ENCODE measurements around the gene MSS51.

- TF ChIP-seq REST (IDR thresholded peaks at IDR 0.05; ENCODE audit: low read depth) (no peak), TAF1 (IDR thresholded peaks at IDR 0.05; ENCODE audit: low read depth) (no peak), YY1 (IDR thresholded peaks at IDR 0.05; ENCODE audit: low read depth) (no peak), EGR1 (IDR thresholded peaks at IDR 0.05) (no peak), RAD21 (IDR thresholded peaks at IDR 0.05; ENCODE audit: low read depth) (no peak), CEBPB (IDR thresholded peaks at IDR 0.05) (no peak), NFIC (IDR thresholded peaks at IDR 0.05) (no peak), MAX (IDR thresholded peaks at IDR 0.05) (no peak)
These were observed 37.9 kb upstream of the MSS51 start for GRCh38 chr10:73471226-73471625.
